ENCODE measurements around the gene PIP4P1.

DNA sequence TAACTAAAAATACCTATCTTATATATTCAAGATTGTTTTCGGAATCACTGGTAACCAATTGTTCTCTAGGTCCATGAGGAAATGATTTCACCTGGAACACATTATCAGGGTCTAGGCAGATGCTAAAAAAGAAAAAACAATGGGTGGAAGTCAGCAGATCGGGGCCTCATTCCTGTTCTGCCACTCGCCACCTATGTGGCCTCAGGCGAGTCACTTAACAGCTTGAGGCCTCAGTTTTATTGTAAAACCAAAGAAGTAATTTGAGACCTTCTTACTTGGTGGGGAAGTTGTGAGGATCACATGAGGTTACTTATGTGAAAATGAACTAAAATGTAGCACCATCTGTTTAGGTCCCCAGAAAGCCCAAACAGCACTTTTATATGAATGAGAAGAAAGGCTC is 37.9 kb upstream of the PIP4P1 start:
- TF ChIP-seq, protein P1, sequence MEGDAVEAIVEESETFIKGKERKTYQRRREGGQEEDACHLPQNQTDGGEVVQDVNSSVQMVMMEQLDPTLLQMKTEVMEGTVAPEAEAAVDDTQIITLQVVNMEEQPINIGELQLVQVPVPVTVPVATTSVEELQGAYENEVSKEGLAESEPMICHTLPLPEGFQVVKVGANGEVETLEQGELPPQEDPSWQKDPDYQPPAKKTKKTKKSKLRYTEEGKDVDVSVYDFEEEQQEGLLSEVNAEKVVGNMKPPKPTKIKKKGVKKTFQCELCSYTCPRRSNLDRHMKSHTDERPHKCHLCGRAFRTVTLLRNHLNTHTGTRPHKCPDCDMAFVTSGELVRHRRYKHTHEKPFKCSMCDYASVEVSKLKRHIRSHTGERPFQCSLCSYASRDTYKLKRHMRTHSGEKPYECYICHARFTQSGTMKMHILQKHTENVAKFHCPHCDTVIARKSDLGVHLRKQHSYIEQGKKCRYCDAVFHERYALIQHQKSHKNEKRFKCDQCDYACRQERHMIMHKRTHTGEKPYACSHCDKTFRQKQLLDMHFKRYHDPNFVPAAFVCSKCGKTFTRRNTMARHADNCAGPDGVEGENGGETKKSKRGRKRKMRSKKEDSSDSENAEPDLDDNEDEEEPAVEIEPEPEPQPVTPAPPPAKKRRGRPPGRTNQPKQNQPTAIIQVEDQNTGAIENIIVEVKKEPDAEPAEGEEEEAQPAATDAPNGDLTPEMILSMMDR (IDR thresholded peaks at IDR 0.05; ENCODE audit: low read depth, low read length, missing input control): no peak
- TF ChIP-seq HNF4A (conservative IDR thresholded peaks at IDR 0.05) (no peak), RXRA (IDR thresholded peaks at IDR 0.05) (no peak), EGR1 (IDR thresholded peaks at IDR 0.05; ENCODE audit: low read depth in 2 of 2) (no peak), RAD21 (IDR thresholded peaks at IDR 0.05) (no peak), FOXA1 (IDR thresholded peaks at IDR 0.05) (no peak), JUND (IDR thresholded peaks at IDR 0.05) (no peak), TAF1 (conservative IDR thresholded peaks at IDR 0.05) (no peak), YY1 (IDR thresholded peaks at IDR 0.05) (no peak)
- TF ChIP-seq, protein P2, sequence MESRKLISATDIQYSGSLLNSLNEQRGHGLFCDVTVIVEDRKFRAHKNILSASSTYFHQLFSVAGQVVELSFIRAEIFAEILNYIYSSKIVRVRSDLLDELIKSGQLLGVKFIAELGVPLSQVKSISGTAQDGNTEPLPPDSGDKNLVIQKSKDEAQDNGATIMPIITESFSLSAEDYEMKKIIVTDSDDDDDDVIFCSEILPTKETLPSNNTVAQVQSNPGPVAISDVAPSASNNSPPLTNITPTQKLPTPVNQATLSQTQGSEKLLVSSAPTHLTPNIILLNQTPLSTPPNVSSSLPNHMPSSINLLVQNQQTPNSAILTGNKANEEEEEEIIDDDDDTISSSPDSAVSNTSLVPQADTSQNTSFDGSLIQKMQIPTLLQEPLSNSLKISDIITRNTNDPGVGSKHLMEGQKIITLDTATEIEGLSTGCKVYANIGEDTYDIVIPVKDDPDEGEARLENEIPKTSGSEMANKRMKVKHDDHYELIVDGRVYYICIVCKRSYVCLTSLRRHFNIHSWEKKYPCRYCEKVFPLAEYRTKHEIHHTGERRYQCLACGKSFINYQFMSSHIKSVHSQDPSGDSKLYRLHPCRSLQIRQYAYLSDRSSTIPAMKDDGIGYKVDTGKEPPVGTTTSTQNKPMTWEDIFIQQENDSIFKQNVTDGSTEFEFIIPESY (IDR thresholded peaks at IDR 0.05): no peak
- TF ChIP-seq, protein P3, sequence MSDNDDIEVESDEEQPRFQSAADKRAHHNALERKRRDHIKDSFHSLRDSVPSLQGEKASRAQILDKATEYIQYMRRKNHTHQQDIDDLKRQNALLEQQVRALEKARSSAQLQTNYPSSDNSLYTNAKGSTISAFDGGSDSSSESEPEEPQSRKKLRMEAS (IDR thresholded peaks at IDR 0.05): no peak
- TF ChIP-seq, protein P4, sequence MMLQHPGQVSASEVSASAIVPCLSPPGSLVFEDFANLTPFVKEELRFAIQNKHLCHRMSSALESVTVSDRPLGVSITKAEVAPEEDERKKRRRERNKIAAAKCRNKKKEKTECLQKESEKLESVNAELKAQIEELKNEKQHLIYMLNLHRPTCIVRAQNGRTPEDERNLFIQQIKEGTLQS (IDR thresholded peaks at IDR 0.05): no peak
- TF ChIP-seq, protein P5, sequence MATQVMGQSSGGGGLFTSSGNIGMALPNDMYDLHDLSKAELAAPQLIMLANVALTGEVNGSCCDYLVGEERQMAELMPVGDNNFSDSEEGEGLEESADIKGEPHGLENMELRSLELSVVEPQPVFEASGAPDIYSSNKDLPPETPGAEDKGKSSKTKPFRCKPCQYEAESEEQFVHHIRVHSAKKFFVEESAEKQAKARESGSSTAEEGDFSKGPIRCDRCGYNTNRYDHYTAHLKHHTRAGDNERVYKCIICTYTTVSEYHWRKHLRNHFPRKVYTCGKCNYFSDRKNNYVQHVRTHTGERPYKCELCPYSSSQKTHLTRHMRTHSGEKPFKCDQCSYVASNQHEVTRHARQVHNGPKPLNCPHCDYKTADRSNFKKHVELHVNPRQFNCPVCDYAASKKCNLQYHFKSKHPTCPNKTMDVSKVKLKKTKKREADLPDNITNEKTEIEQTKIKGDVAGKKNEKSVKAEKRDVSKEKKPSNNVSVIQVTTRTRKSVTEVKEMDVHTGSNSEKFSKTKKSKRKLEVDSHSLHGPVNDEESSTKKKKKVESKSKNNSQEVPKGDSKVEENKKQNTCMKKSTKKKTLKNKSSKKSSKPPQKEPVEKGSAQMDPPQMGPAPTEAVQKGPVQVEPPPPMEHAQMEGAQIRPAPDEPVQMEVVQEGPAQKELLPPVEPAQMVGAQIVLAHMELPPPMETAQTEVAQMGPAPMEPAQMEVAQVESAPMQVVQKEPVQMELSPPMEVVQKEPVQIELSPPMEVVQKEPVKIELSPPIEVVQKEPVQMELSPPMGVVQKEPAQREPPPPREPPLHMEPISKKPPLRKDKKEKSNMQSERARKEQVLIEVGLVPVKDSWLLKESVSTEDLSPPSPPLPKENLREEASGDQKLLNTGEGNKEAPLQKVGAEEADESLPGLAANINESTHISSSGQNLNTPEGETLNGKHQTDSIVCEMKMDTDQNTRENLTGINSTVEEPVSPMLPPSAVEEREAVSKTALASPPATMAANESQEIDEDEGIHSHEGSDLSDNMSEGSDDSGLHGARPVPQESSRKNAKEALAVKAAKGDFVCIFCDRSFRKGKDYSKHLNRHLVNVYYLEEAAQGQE (IDR thresholded peaks at IDR 0.05): no peak
